Measurements from ENCODE around the gene RHOH. TPM values are rescaled to one million over a fixed set of nuclear protein-coding genes. Genes with fewer than 3 reads are reported as not detected.
A peak's percentile ranks its signal among the peaks of the same experiment; 100 is the strongest.

The RHOH gene
- total RNA-seq, 3 donors from 2014 or later (not counting 1 experiment from before 2014, with no cell fraction given), result 195 to 233 (median 195) TPM

DNA sequence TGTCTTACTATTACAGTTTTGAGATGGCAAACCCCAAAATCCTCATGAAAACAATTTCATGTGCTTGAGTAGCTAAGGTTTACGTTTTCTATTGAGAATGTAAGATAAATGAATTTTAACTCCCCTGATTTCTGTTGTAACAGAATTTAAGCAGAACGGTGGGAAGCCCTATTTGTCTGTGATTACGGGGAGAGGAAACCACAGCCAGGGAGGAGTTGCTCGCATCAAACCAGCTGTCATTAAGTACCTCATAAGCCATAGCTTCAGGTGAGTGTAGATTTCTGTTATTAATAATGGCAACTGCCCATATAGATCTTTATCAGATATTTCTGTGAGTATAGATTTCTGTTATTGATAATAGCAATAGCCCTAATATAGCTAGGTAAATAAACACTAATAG is 44.2 kb upstream of the RHOH start:
- no peak overlapping the region for H3K27ac Mint-ChIP-seq
- no peaks in the 10 kb centered on the region for H3K36me3 ChIP-seq (ENCODE audit: control insufficient read depth, insufficient read depth, low read length)
- no peaks in the 10 kb centered on the region for H3K27me3 Mint-ChIP-seq (ENCODE audit: low read depth in 2 of 2)
- WGBS (ENCODE audit: insufficient coverage), result 13% methylated on average over 4 of the region's 4 CpGs
- no peak for ATAC-seq
- peak in 1 of 2 donors; percentile 70 for DNase-seq
- H3K36me3 Mint-ChIP-seq, result no peaks in the 10 kb centered on the region
- intact Hi-C loops (cut with micrococcal nuclease), result loop anchor here (5.0 kb wide), 1 partner anchor 50 kb away; no protein-coding TSS in a partner anchor
- TF ChIP-seq, protein P1, sequence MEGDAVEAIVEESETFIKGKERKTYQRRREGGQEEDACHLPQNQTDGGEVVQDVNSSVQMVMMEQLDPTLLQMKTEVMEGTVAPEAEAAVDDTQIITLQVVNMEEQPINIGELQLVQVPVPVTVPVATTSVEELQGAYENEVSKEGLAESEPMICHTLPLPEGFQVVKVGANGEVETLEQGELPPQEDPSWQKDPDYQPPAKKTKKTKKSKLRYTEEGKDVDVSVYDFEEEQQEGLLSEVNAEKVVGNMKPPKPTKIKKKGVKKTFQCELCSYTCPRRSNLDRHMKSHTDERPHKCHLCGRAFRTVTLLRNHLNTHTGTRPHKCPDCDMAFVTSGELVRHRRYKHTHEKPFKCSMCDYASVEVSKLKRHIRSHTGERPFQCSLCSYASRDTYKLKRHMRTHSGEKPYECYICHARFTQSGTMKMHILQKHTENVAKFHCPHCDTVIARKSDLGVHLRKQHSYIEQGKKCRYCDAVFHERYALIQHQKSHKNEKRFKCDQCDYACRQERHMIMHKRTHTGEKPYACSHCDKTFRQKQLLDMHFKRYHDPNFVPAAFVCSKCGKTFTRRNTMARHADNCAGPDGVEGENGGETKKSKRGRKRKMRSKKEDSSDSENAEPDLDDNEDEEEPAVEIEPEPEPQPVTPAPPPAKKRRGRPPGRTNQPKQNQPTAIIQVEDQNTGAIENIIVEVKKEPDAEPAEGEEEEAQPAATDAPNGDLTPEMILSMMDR (IDR thresholded peaks at IDR 0.05), result no peak
- peaks cover 0 to 7% of the 10 kb centered on the region in 2 donors for H3K4me1 Mint-ChIP-seq
- no peak overlapping the region for H3K4me3 ChIP-seq (ENCODE audit: low read length)
- H3K9me3 Mint-ChIP-seq, result no peaks in the 10 kb centered on the region
- no peak overlapping the region for H3K27ac ChIP-seq (ENCODE audit: low read length)
- H3K9me3 ChIP-seq (ENCODE audit: control insufficient read depth, insufficient read depth, low read length), result no peaks in the 10 kb centered on the region
- H3K4me1 ChIP-seq (ENCODE audit: control insufficient read depth, insufficient read depth, low read length), result peaks cover 3% of the 10 kb centered on the region
- H3K4me3 Mint-ChIP-seq, result no peak overlapping the region
- no peaks in the 10 kb centered on the region for H3K27me3 ChIP-seq (ENCODE audit: control insufficient read depth, insufficient read depth, low read length)

DNA sequence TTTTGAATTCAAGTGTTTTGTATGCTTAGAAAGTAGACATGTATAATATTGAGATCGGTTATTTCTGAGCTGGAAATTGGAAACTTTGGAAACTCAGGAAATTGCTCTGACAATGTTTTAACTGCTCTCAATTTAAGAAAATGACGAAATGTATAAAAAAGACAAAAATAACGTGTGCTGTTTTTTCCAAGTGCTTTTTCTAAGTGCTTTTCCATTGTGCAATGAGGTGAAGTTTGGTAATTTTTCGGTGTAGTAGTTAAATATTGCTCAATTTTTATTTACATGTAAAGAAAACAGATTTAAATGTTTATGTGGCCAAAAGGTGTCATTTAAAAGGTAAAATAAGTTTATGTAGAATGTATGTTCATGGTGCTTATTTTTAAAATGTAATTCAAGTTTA is 39.4 kb upstream of the RHOH start:
- Mint-ChIP-seq H3K27me3 (ENCODE audit: low read depth in 2 of 2) (no peaks in the 10 kb centered on the region), H3K4me1 (peaks cover 0 to 4% of the 10 kb centered on the region in 2 donors), H3K36me3 (peaks cover 3% of the 10 kb centered on the region), H3K27ac (no peak overlapping the region), H3K4me3 (no peak overlapping the region), H3K9me3 (no peaks in the 10 kb centered on the region)
- TF ChIP-seq, protein P1 (IDR thresholded peaks at IDR 0.05), result no peak
- no peak for ATAC-seq
- intact Hi-C loops (cut with micrococcal nuclease), result no loop called here
- H3K4me3 ChIP-seq (ENCODE audit: low read length), result no peak overlapping the region
- H3K27ac ChIP-seq (ENCODE audit: low read length), result no peak overlapping the region
- DNase-seq, result no peak
- WGBS (ENCODE audit: insufficient coverage), result 92% methylated on average over 4 of the region's 4 CpGs
- peaks cover 2% of the 10 kb centered on the region for H3K36me3 ChIP-seq (ENCODE audit: control insufficient read depth, insufficient read depth, low read length)
- H3K9me3 ChIP-seq (ENCODE audit: control insufficient read depth, insufficient read depth, low read length), result no peaks in the 10 kb centered on the region
- H3K27me3 ChIP-seq (ENCODE audit: control insufficient read depth, insufficient read depth, low read length), result no peaks in the 10 kb centered on the region
- H3K4me1 ChIP-seq (ENCODE audit: control insufficient read depth, insufficient read depth, low read length), result peaks cover 3% of the 10 kb centered on the region

DNA sequence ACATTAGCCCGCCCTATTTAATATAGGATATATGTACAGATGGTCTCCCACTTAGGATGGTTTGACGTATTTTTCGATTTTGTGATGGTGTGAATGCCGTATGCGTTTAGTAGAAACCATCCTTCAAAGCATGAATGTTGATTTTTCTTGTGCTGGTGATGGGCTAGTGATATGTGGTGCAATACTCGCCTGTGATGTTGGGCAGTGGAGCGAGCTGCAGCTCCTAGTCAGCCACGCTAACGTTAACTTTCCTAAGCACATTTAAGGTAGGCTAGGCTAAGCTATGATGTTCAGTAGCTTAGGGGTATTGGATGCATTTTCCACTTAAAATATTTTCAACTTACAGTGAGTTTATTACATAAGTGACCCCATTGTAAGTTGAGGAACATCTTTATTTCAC is 36.6 kb upstream of the RHOH start:
- H3K4me1 Mint-ChIP-seq, result no peaks in the 10 kb centered on the region
- no peaks in the 10 kb centered on the region for H3K9me3 ChIP-seq (ENCODE audit: control insufficient read depth, insufficient read depth, low read length)
- TF ChIP-seq, protein P1 (IDR thresholded peaks at IDR 0.05), result no peak
- ATAC-seq (no peak), DNase-seq (no peak)
- no peaks in the 10 kb centered on the region for H3K27me3 Mint-ChIP-seq (ENCODE audit: low read depth in 2 of 2)
- H3K4me3 Mint-ChIP-seq, result no peak overlapping the region
- H3K9me3 Mint-ChIP-seq, result no peaks in the 10 kb centered on the region
- H3K36me3 ChIP-seq (ENCODE audit: control insufficient read depth, insufficient read depth, low read length), result peaks cover 2% of the 10 kb centered on the region
- no peak overlapping the region for H3K4me3 ChIP-seq (ENCODE audit: low read length)
- H3K27me3 ChIP-seq (ENCODE audit: control insufficient read depth, insufficient read depth, low read length), result no peaks in the 10 kb centered on the region
- H3K36me3 Mint-ChIP-seq, result peaks cover 7% of the 10 kb centered on the region
- intact Hi-C loops (cut with micrococcal nuclease), result no loop called here
- no peak overlapping the region for H3K27ac Mint-ChIP-seq
- WGBS (ENCODE audit: insufficient coverage), result 98% methylated on average over 9 of the region's 9 CpGs
- no peaks in the 10 kb centered on the region for H3K4me1 ChIP-seq (ENCODE audit: control insufficient read depth, insufficient read depth, low read length)
- H3K27ac ChIP-seq (ENCODE audit: low read length), result no peak overlapping the region

DNA sequence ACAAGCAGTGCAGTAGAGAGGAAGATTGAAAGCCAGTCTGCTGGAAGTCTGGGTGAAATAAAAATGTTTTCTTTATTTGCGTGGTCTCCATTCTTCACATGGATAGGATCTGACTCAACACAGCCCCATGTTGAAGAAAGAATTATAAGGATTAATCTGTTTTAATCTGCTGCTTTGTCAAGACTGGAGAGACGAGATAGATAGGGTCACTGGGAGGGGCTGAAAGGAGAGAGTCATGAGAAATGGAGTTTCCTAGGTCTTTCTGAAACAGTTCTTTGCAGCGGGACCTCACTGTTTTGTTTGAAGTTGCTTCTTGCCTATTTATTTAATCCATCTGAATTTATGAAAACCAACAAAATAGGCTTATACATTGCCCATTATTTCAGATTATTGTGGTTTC is 32.4 kb upstream of the RHOH start:
- Mint-ChIP-seq H3K27ac (no peak overlapping the region), H3K9me3 (peaks cover 0 to 3% of the 10 kb centered on the region in 2 donors), H3K36me3 (peaks cover 24% of the 10 kb centered on the region), H3K4me1 (no peaks in the 10 kb centered on the region), H3K4me3 (no peak overlapping the region), H3K27me3 (ENCODE audit: low read depth in 2 of 2) (no peaks in the 10 kb centered on the region)
- TF ChIP-seq, protein P1 (IDR thresholded peaks at IDR 0.05), result no peak
- DNase-seq, result no peak
- WGBS (ENCODE audit: insufficient coverage), result 79% methylated on average over 3 of the region's 3 CpGs
- intact Hi-C loops (cut with micrococcal nuclease), result no loop called here
- Histone ChIP-seq H3K4me1 (ENCODE audit: control insufficient read depth, insufficient read depth, low read length) (no peaks in the 10 kb centered on the region), H3K4me3 (ENCODE audit: low read length) (no peak overlapping the region), H3K27me3 (ENCODE audit: control insufficient read depth, insufficient read depth, low read length) (no peaks in the 10 kb centered on the region), H3K27ac (ENCODE audit: low read length) (no peak overlapping the region), H3K9me3 (ENCODE audit: control insufficient read depth, insufficient read depth, low read length) (no peaks in the 10 kb centered on the region), H3K36me3 (ENCODE audit: control insufficient read depth, insufficient read depth, low read length) (no peaks in the 10 kb centered on the region)
- ATAC-seq, result no peak
